Right lobe of liver (tissue), 6 donors: ENCODE results near the gene CDH4. TPM values are rescaled to one million over a fixed set of nuclear protein-coding genes. Genes with fewer than 3 reads are reported as not detected.

Experiments
- ATAC-seq, 4 donors: fragments of 200-7000 bp; cut with Tn5 transposase; one replicate each; pipeline ENCODE4 v1.9.1; 2020; ENCODE audit warnings: mild to moderate bottlenecking in 4 of 4, moderate library complexity in 4 of 4
- DNase-seq, 3 donors: peaks; one replicate each; pipeline ENCODE4 v3.0.0-alpha.2; 2020
- H3K27ac ChIP-seq, 3 donors: fragments of 200-600 bp; one replicate each; pipeline ENCODE4 v1.8.0; 2022
- H3K27me3 ChIP-seq, 2 donors: fragments of 200-600 bp; one replicate each; pipeline ENCODE4 v1.8.0; 2022
- H3K36me3 ChIP-seq, 4 donors: fragments of 200-600 bp; sonication (generic) in 1 of 4; one replicate each; pipeline versions ENCODE4 v1.5.1 to v1.8.0; 2017 to 2022; ENCODE audit warnings: control low read depth in 1 of 4
- H3K4me1 ChIP-seq, 4 donors: fragments of 200-600 bp; sonication (generic) in 1 of 4; one replicate each; pipeline versions ENCODE4 v1.5.1 to v1.8.0; 2017 to 2022; ENCODE audit warnings: control low read depth in 1 of 4
- H3K4me3 ChIP-seq, 3 donors: fragments of 200-600 bp; one replicate each; pipeline ENCODE4 v1.8.0; 2022
- H3K9me3 ChIP-seq, 4 donors: fragments of 200-600 bp; sonication (generic) in 1 of 4; one replicate each; pipeline versions ENCODE4 v1.5.1 to v1.8.0; 2017 to 2022; ENCODE audit warnings: control low read depth in 1 of 4
- CTCF ChIP-seq, 4 donors: fragments of 200-600 bp in 3 of 4; fragments of 450-650 bp in 1 of 4; IDR thresholded peaks; one replicate each; pipeline versions ENCODE4 v1.5.1 to v1.8.0; 2016 to 2022; ENCODE audit warnings: antibody characterized with exemption in 4 of 4, mild to moderate bottlenecking in 2 of 4
- POLR2A ChIP-seq: fragments of 450-650 bp; IDR thresholded peaks from one replicate; pipeline ENCODE4 v1.6.1; 2017; ENCODE audit warnings: antibody characterized with exemption, mild to moderate bottlenecking
- WGBS: methylation state at CpG from one replicate; pipeline ENCODE4 v1.1.6; 2018; ENCODE audit warnings: low coverage, low lambda C conversion rate; ENCODE audit not compliant: insufficient coverage; ENCODE audit errors: missing lambda C conversion rate; 5-methylcytosine and 5-hydroxymethylcytosine counted together
- intact Hi-C, 2 donors: fragments of 100-400 bp; cut with DNase I; formaldehyde crosslinking; loops; one replicate each; pipeline versions ENCODE4 v1.11.2 to v1.14.1; 2022
- total RNA-seq, 6 experiments: library from RNA; depleted of rRNA in 2 of 6; stranded (reverse); fragments of >200 nt in 2 of 6; fragmentation: NEBNext Ultra II Directional in 3 of 6; extraction: Animal tissue kit (Norgen Biotek cat#: 25700) in 3 of 6; gene quantifications; one replicate each; pipeline versions ENCODE4 v1.1.0 to v1.2.4, GENCODE V29; 2016 to 2023
- donor health status: DM: no; HTN: yes; CAD: no.
- donor health status: DM: no; HTN: no; CAD: no.
- donor health status: DM: no; HTN: no; CAD: no.
- donor health status: DM: no; HTN: yes; CAD: no.
- donor health status: DM: no; HTN: yes; CAD: no.

The CDH4 gene
- total RNA-seq, 6 experiments from 2014 or later = 0.02 to 0.14 (median 0.09) TPM; not detected in 3

GRCh38 chr20:61430228-61430624 lies 178.2 kb downstream of the CDH4 start:
- Histone ChIP-seq H3K27me3 (no peaks in the 10 kb centered on the region), H3K9me3 (no peaks in the 10 kb centered on the region), H3K27ac (no peak overlapping the region), H3K4me1 (no peaks in the 10 kb centered on the region), H3K36me3 (no peaks in the 10 kb centered on the region), H3K4me3 (no peak overlapping the region)
- TF ChIP-seq POLR2A = no peak
- no peak for TF ChIP-seq CTCF (IDR thresholded peaks at IDR 0.05)
- intact Hi-C loops = no loop called here
- DNase-seq = no peak
- ATAC-seq = no peak
- 35% methylated on average over 7 of the region's 11 CpGs for WGBS

- DNase-seq = no peak
- no peak for ATAC-seq
- Histone ChIP-seq H3K27me3 (no peaks in the 10 kb centered on the region), H3K27ac (no peak overlapping the region), H3K9me3 (no peaks in the 10 kb centered on the region), H3K4me3 (no peak overlapping the region), H3K36me3 (no peaks in the 10 kb centered on the region), H3K4me1 (no peaks in the 10 kb centered on the region)
- intact Hi-C loops = no loop called here
- no peak for TF ChIP-seq POLR2A
- TF ChIP-seq CTCF (IDR thresholded peaks at IDR 0.05) = no peak
- WGBS = 26% methylated on average over 10 of the region's 10 CpGs
Measured at GRCh38 chr20:61433176-61433575, 181.1 kb downstream of the CDH4 start.

- ATAC-seq (no peak), DNase-seq (no peak)
- Histone ChIP-seq H3K27ac (no peak overlapping the region), H3K4me1 (no peaks in the 10 kb centered on the region), H3K4me3 (no peak overlapping the region), H3K9me3 (no peaks in the 10 kb centered on the region), H3K27me3 (no peaks in the 10 kb centered on the region), H3K36me3 (no peaks in the 10 kb centered on the region)
- WGBS = 54% methylated on average over 9 of the region's 9 CpGs
- intact Hi-C loops = no loop called here
- TF ChIP-seq CTCF (IDR thresholded peaks at IDR 0.05) (no peak), POLR2A (no peak)
Measured at GRCh38 chr20:61433816-61434215, 181.8 kb downstream of the CDH4 start.

GRCh38 chr20:61434341-61434781 lies 182.3 kb downstream of the CDH4 start:
- no peak overlapping the region for H3K4me3 ChIP-seq
- H3K9me3 ChIP-seq = no peaks in the 10 kb centered on the region
- no peak overlapping the region for H3K27ac ChIP-seq
- 15% methylated on average over 13 of the region's 18 CpGs for WGBS
- ATAC-seq (no peak), DNase-seq (no peak)
- no peaks in the 10 kb centered on the region for H3K4me1 ChIP-seq
- H3K27me3 ChIP-seq = no peaks in the 10 kb centered on the region
- H3K36me3 ChIP-seq = no peaks in the 10 kb centered on the region
- no peak for TF ChIP-seq CTCF (IDR thresholded peaks at IDR 0.05)
- no peak for TF ChIP-seq POLR2A
- intact Hi-C loops = no loop called here
